CD4-positive, CD25-positive, alpha-beta regulatory T cell (primary cell): ENCODE measurements around the gene MEG3. TPM values are rescaled to one million over a fixed set of nuclear protein-coding genes. Genes with fewer than 3 reads are reported as not detected.

Experiments used
- ATAC-seq, 2 donors: fragments of 150-1000 bp; cut with Tn5 transposase; one replicate each; pipeline ENCODE4 v1.10.0; 2021; ENCODE audit warnings: low read depth in 2 of 2, moderate number of reproducible peaks in 2 of 2, moderate library complexity in 1 of 2
- DNase-seq, 3 donors: peaks; one replicate each; pipeline versions ENCODE4 v3.0.0 to v3.0.0-alpha.2; 2012 to 2022; ENCODE audit warnings: mixed read lengths in 1 of 3
- H3K27ac ChIP-seq: one replicate; pipeline ENCODE4 v1.7.0; 2013; ENCODE audit warnings: mild to moderate bottlenecking, low read length; ENCODE audit not compliant: insufficient read depth, poor library complexity, severe bottlenecking
- H3K27me3 ChIP-seq: one replicate; pipeline ENCODE4 v1.7.0; 2013; ENCODE audit warnings: low read length; ENCODE audit not compliant: control insufficient read depth, insufficient read depth
- H3K36me3 ChIP-seq: one replicate; pipeline ENCODE4 v1.7.0; 2013; ENCODE audit warnings: mild to moderate bottlenecking, low read length, moderate library complexity; ENCODE audit not compliant: control insufficient read depth, insufficient read depth
- H3K4me1 ChIP-seq: 2 replicates; pipeline ENCODE4 v1.7.0; 2013; ENCODE audit warnings: mild to moderate bottlenecking, low read length; ENCODE audit not compliant: insufficient read depth, control insufficient read depth, poor library complexity, severe bottlenecking
- H3K4me3 ChIP-seq: one replicate; pipeline ENCODE4 v1.7.0; 2013; ENCODE audit warnings: low read depth, mild to moderate bottlenecking, low read length, moderate library complexity
- H3K9me3 ChIP-seq, 2 experiments: 1 replicate in 1 of 2; 2 replicates in 1 of 2; pipeline ENCODE4 v1.7.0; 2013; ENCODE audit warnings: low read length in 2 of 2, mild to moderate bottlenecking in 1 of 2, moderate library complexity in 1 of 2; ENCODE audit not compliant: control insufficient read depth in 2 of 2
- H3K27ac Mint-ChIP-seq, 3 donors: one replicate each; pipeline ENCODE4 v1.8.0; 2020 to 2022; ENCODE audit warnings: mild to moderate bottlenecking in 3 of 3, mixed read lengths in 3 of 3, moderate library complexity in 2 of 3
- H3K27me3 Mint-ChIP-seq: one replicate; pipeline ENCODE4 v1.8.0; 2022; ENCODE audit warnings: mild to moderate bottlenecking, mixed read lengths
- H3K36me3 Mint-ChIP-seq: one replicate; pipeline ENCODE4 v1.8.0; 2020; ENCODE audit warnings: mixed read lengths
- H3K4me1 Mint-ChIP-seq, 4 donors: one replicate each; pipeline ENCODE4 v1.8.0; 2020 to 2022; ENCODE audit warnings: mixed read lengths in 4 of 4, mild to moderate bottlenecking in 1 of 4
- H3K4me3 Mint-ChIP-seq, 4 donors: one replicate each; pipeline ENCODE4 v1.8.0; 2020 to 2022; ENCODE audit warnings: mild to moderate bottlenecking in 4 of 4, mixed read lengths in 4 of 4, moderate library complexity in 3 of 4
- H3K9me3 Mint-ChIP-seq, 7 donors: one replicate each; pipeline ENCODE4 v1.8.0; 2020 to 2022; ENCODE audit warnings: mixed read lengths in 7 of 7, mild to moderate bottlenecking in 3 of 7, moderate library complexity in 2 of 7
- polyA plus RNA-seq, 4 donors: library from polyadenylated mRNA; unstranded; fragments of 300-500 nt; fragmentation: Illumina TruSeq; gene quantifications; one replicate each; pipeline ENCODE4 v1.2.3, GENCODE V29; 2021
- total RNA-seq: library from RNA; stranded (reverse); gene quantifications from one replicate; pipeline ENCODE4 v1.2.3, GENCODE V29; 2022

Gene MEG3
- total and polyA plus RNA-seq, 5 donors from 2014 or later = 0.10 TPM; not detected in 4

DNA sequence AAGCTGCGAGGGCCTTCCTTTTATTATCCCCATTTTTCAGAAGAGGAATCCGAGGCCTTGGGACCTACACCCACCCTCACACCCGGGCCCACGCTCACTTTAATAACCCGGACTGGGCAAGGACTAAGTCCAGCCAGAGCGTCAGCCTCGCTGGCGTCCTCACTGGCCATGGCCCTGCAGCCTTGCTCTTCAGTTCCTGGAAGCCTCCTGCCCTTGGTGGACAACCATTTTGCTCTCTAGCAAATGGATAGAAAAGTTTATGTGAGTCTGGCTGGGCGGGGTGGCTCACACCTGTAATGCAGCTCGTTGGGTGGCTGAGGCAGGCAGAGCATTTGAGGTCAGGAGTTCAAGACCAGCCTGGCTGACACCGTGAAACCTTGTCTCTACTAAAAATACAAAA is 67.8 kb downstream of the MEG3 start:
- H3K36me3 ChIP-seq = no peaks in the 10 kb centered on the region
- ATAC-seq = no peak
- no peaks in the 10 kb centered on the region for H3K27me3 ChIP-seq
- no peaks in the 10 kb centered on the region for H3K4me1 ChIP-seq
- Mint-ChIP-seq H3K4me1 (no peaks in the 10 kb centered on the region), H3K27ac (no peak overlapping the region), H3K27me3 (peaks cover 11% of the 10 kb centered on the region), H3K4me3 (no peak overlapping the region), H3K36me3 (no peaks in the 10 kb centered on the region), H3K9me3 (peaks cover 0 to 4% (median 0%) of the 10 kb centered on the region in 7 donors)
- H3K4me3 ChIP-seq = no peak overlapping the region
- H3K9me3 ChIP-seq = no peaks in the 10 kb centered on the region
- no peak for DNase-seq
- H3K27ac ChIP-seq = no peak overlapping the region

DNA sequence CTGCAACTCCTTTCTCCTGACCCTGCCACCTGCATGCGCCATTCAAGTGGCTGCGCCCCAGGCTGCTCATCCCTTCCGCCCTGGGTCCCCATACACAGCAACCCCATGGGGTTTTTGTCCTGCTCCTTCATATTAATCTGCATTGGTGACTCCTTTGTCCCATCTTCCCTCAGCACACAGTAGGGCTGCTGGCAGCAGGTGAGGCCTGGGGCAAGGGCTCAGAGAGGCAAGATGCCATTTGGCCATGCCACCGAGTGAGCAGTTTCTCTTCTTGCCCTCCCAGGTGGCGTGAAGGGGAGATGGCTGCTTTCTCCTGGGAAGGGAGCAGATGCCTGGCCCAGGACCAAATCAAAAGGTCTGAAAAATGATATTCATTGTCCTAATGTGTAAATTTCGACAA is 68.5 kb downstream of the MEG3 start:
- H3K36me3 Mint-ChIP-seq = no peaks in the 10 kb centered on the region
- peaks cover 16% of the 10 kb centered on the region for H3K27me3 Mint-ChIP-seq
- no peak for ATAC-seq
- Histone ChIP-seq H3K27me3 (no peaks in the 10 kb centered on the region), H3K36me3 (no peaks in the 10 kb centered on the region), H3K4me3 (no peak overlapping the region), H3K27ac (no peak overlapping the region), H3K9me3 (no peaks in the 10 kb centered on the region), H3K4me1 (no peaks in the 10 kb centered on the region)
- no peak overlapping the region for H3K27ac Mint-ChIP-seq
- no peak overlapping the region for H3K4me3 Mint-ChIP-seq
- no peaks in the 10 kb centered on the region for H3K4me1 Mint-ChIP-seq
- H3K9me3 Mint-ChIP-seq = peaks cover 0 to 4% (median 0%) of the 10 kb centered on the region in 7 donors
- no peak for DNase-seq

DNA sequence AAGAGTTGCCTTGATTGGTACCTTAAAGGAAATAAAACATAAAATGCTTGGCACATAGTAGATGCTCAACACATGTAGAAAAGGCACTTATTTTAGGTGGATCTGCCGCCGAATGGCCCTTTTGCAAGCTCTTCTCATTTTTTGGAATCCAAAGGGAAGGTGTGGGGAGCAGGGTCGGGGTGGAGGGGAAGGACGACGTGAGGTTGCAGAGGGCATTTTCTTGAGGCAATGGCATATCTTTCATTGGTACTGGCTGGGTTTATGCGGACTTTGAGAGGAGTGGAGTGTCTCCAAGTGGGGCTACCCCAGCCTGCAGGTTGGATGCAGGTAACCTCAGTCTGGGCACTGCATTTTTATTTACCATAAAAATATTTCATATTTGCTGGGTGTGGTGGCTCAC is 69.5 kb downstream of the MEG3 start:
- H3K4me1 Mint-ChIP-seq = no peaks in the 10 kb centered on the region
- no peak overlapping the region for H3K4me3 ChIP-seq
- no peak for ATAC-seq
- H3K9me3 ChIP-seq = no peaks in the 10 kb centered on the region
- no peaks in the 10 kb centered on the region for H3K27me3 ChIP-seq
- no peak overlapping the region for H3K27ac Mint-ChIP-seq
- DNase-seq = no peak
- peaks cover 0 to 4% (median 0%) of the 10 kb centered on the region in 7 donors for H3K9me3 Mint-ChIP-seq
- peaks cover 26% of the 10 kb centered on the region for H3K27me3 Mint-ChIP-seq
- no peaks in the 10 kb centered on the region for H3K36me3 Mint-ChIP-seq
- no peaks in the 10 kb centered on the region for H3K36me3 ChIP-seq
- no peak overlapping the region for H3K4me3 Mint-ChIP-seq
- no peak overlapping the region for H3K27ac ChIP-seq
- H3K4me1 ChIP-seq = no peaks in the 10 kb centered on the region

DNA sequence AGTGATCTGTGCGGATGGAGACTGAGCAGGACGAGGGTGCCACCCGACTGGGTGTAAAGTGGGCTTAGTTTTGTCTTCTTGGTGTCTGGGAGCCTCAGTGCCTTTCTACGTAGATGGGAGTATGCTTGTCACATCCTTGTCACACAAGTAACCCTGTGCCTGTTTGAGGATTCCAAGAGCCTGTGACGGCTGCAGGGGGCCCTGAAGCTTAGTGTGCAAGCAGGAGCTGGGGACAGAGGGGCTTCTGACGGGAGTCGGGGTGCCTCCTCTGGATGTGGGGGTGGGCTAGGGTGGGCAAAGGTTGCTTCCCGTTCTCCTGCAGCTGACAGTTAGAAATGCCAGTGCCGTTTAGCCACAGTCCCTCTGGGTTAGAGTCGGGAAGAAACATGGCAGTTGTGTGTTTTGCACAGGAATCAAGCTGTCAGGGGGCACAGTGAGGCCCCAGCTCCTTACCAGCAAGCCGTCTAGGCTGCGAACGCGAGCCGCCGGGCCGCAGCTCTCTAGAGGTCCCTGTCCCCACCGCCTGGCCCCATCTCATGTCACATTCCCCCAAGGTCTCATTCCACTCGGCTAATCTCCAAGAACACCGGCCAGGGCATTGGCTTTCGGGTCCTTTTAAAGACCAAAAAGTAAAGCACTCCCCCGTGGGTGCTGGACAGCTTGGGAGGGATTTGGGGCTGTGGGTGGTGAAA is 70.6 kb downstream of the MEG3 start:
- H3K4me1 ChIP-seq = no peaks in the 10 kb centered on the region
- DNase-seq = no peak
- ATAC-seq = no peak
- H3K27ac ChIP-seq = no peak overlapping the region
- peaks cover 33% of the 10 kb centered on the region for H3K27me3 Mint-ChIP-seq
- no peak overlapping the region for H3K4me3 ChIP-seq
- no peaks in the 10 kb centered on the region for H3K36me3 ChIP-seq
- no peaks in the 10 kb centered on the region for H3K27me3 ChIP-seq
- H3K27ac Mint-ChIP-seq = no peak overlapping the region
- H3K36me3 Mint-ChIP-seq = no peaks in the 10 kb centered on the region
- no peaks in the 10 kb centered on the region for H3K4me1 Mint-ChIP-seq
- no peaks in the 10 kb centered on the region for H3K9me3 ChIP-seq
- H3K4me3 Mint-ChIP-seq = no peak overlapping the region
- peaks cover 0 to 4% (median 0%) of the 10 kb centered on the region in 7 donors for H3K9me3 Mint-ChIP-seq

DNA sequence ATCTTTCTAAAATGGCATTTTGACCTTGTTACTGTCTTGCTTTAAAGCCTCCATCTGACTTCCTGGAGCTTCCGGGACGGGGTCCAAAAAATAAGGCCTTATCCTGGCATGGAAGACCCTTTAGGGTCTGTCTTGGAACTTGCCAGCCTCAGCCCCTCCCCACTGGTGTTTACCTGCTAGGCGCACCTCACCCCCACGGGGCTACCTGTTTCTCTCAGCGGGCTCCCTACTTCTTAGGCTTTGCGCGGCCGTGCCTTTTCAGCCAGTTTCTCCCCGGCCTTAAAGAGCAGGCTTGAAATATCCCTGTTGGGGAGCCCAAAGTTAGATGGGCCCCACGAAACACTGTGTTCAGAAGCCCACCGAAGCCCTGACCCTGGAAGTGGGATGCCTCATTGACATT is 72.5 kb downstream of the MEG3 start:
- Mint-ChIP-seq H3K4me1 (no peaks in the 10 kb centered on the region), H3K27me3 (peaks cover 42% of the 10 kb centered on the region), H3K36me3 (no peaks in the 10 kb centered on the region), H3K4me3 (no peak overlapping the region), H3K9me3 (peaks cover 0 to 4% (median 0%) of the 10 kb centered on the region in 7 donors), H3K27ac (no peak overlapping the region)
- no peak overlapping the region for H3K4me3 ChIP-seq
- no peaks in the 10 kb centered on the region for H3K27me3 ChIP-seq
- DNase-seq = no peak
- H3K36me3 ChIP-seq = no peaks in the 10 kb centered on the region
- no peak overlapping the region for H3K27ac ChIP-seq
- H3K4me1 ChIP-seq = no peaks in the 10 kb centered on the region
- no peaks in the 10 kb centered on the region for H3K9me3 ChIP-seq
- no peak for ATAC-seq

DNA sequence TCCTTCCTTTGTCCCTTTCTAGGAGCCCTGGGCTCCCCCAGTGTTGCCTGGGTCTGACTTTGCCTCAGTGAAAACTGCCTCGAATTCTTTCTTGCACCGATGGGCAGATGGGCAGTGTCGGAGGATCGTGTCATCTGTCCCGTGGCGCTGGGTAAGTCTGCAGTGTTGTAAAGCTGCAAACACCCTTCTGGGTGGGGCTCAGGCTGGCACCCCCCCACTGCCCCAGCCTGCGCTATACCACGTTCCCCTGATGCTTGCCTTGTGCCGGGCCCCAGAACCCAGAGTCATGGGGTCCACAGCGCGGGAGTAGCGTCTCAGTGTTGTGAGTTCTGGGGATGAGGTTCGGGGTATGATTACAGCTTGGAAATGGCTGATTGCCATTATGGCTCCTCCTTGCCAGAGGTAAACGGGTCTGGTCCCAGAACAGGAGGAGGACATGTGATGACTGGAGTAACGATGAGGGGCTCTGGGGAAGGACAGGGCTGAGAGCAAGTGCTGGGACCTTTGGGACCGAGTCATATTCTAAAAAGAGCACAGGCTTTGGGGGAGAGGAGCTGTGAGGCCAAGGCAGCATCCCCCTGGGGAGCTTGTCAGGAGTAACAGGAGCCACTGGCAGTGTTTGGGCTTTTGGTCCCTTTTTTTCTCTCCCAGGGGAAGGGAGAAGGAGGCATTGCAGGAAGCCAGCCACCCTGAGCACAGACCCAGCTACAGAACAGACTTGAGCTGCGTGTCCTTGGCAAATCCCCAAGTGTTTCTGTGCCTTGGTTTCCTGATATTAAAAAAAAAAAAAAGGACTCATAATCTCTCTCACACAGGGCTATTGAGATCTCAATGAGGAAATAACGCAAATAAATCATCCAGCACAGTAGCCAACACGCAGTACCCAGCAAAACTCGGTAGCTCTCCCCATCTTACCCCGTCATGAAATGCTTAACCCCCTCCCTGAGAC is 73.3 kb downstream of the MEG3 start:
- Histone ChIP-seq H3K27ac (no peak overlapping the region), H3K4me3 (no peak overlapping the region), H3K4me1 (no peaks in the 10 kb centered on the region), H3K36me3 (no peaks in the 10 kb centered on the region), H3K27me3 (no peaks in the 10 kb centered on the region), H3K9me3 (no peaks in the 10 kb centered on the region)
- no peak for DNase-seq
- Mint-ChIP-seq H3K36me3 (no peaks in the 10 kb centered on the region), H3K4me3 (no peak overlapping the region), H3K9me3 (peaks cover 0 to 4% (median 0%) of the 10 kb centered on the region in 7 donors), H3K4me1 (no peaks in the 10 kb centered on the region), H3K27ac (no peak overlapping the region), H3K27me3 (peaks cover 42% of the 10 kb centered on the region)
- ATAC-seq = no peak

DNA sequence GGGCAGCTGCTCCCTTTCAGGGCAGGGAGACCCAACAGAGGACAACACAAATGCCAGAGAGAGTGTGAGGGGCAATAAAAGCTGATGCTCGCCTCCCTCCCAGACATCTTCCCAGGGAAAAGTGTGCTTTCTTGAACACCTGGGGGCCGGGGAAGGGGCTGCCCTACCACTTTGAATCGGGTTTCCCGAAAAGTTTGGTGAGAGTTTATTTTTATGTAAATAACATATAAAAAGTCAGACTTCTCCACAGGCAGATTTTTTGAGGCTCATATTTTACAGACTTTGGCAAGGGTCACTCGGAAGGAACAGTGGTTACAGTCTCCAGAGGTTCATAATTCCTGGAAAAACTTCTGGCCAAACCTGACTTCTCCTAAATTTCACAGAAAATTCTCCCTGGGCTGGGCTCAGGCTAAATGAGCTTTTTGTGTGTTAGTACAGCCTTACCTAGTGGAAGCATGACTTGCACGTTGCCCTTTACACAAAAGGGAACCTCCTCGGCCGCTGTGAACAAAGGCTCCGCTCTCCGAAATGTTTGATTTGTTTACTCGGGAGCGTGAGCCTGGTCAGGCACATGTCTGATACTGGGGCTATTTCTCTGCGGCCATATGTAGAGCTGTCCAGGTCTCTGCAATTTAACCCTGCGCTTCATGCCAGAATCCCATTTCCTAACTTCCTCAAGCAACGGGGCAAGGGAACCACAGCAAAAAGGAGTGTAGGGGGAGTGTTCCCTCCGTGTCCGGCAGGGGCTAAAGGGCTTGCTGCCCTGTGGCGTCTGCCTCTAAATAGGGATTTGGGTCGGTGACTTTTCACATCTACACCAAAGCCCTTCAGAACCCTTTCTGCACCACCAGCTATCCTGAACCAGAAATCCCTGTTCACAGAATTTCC is 74.2 kb downstream of the MEG3 start:
- Histone ChIP-seq H3K36me3 (no peaks in the 10 kb centered on the region), H3K4me1 (no peaks in the 10 kb centered on the region), H3K9me3 (no peaks in the 10 kb centered on the region), H3K27ac (no peak overlapping the region), H3K27me3 (no peaks in the 10 kb centered on the region), H3K4me3 (no peak overlapping the region)
- Mint-ChIP-seq H3K36me3 (no peaks in the 10 kb centered on the region), H3K27me3 (peaks cover 42% of the 10 kb centered on the region), H3K4me3 (no peak overlapping the region), H3K9me3 (peaks cover 0 to 4% (median 0%) of the 10 kb centered on the region in 7 donors), H3K27ac (no peak overlapping the region), H3K4me1 (no peaks in the 10 kb centered on the region)
- ATAC-seq = no peak
- DNase-seq = no peak
